T-cell (primary cell): ENCODE data around the gene SEH1L. TPM values are rescaled to one million over a fixed set of nuclear protein-coding genes. Genes with fewer than 3 reads are reported as not detected.
"Not testable (repeated sequence)": the region's sequence is repeated elsewhere in the genome, so short reads cannot be mapped to it uniquely, and the experiment has no call there.

Source experiments
- ATAC-seq, 4 experiments: fragments of 200-7000 bp in 3 of 4; fragments of 150-1000 bp in 1 of 4; cut with Tn5 transposase; replicated peaks in 1 of 4; 1 replicate in 3 of 4; 2 replicates in 1 of 4; pipeline ENCODE4 v1.10.0; 2021; ENCODE audit warnings: moderate library complexity in 3 of 4, mild to moderate bottlenecking in 2 of 4, moderate number of reproducible peaks in 1 of 4
- CTCF ChIA-PET, 2 donors: fragments of 300-600 bp; sonication (Branson Sonifier 250); formaldehyde crosslinking; loops; one replicate each; lab custom pipeline; 2022; ENCODE audit warnings: antibody characterized with exemption in 2 of 2; lab: Charles Lee
- POLR2A ChIA-PET, 2 donors: fragments of 300-600 bp; sonication (Branson Sonifier 250); formaldehyde crosslinking; loops; one replicate each; lab custom pipeline; 2022; ENCODE audit warnings: antibody characterized with exemption in 2 of 2; lab: Charles Lee
- DNase-seq, 35 experiments: peaks; one replicate each; pipeline versions ENCODE4 v3.0.0 to v3.0.0-alpha.2; 2013 to 2023
- H3K27ac ChIP-seq: one replicate; pipeline ENCODE4 v1.5.1; 2013; ENCODE audit warnings: low read length
- H3K27me3 ChIP-seq, 2 experiments: replicated peaks in 1 of 2; 1 replicate in 1 of 2; 2 replicates in 1 of 2; pipeline versions ENCODE4 v1.6.1 to v1.7.0; 2013; ENCODE audit warnings: low read length in 1 of 2, mixed read lengths in 1 of 2; ENCODE audit not compliant: control insufficient read depth in 2 of 2, insufficient read depth in 2 of 2; ENCODE audit errors: extremely low read depth in 1 of 2
- H3K36me3 ChIP-seq, 2 donors: 1 replicate in 1 of 2; 2 replicates in 1 of 2; pipeline versions ENCODE4 v1.6.1 to v1.7.0; 2013; ENCODE audit warnings: low read length in 1 of 2; ENCODE audit not compliant: control insufficient read depth in 2 of 2, insufficient read depth in 1 of 2; ENCODE audit errors: extremely low read depth in 1 of 2
- H3K4me1 ChIP-seq, 2 experiments: 1 replicate in 1 of 2; 2 replicates in 1 of 2; pipeline versions ENCODE4 v1.6.1 to v1.7.0; 2013; ENCODE audit warnings: low read length in 2 of 2, mixed read lengths in 1 of 2; ENCODE audit not compliant: insufficient read depth in 2 of 2, control insufficient read depth in 1 of 2; ENCODE audit errors: extremely low read depth in 1 of 2
- H3K4me3 ChIP-seq, 2 donors: 1 replicate in 1 of 2; 2 replicates in 1 of 2; pipeline versions ENCODE4 v1.5.1 to v1.7.0; 2013; ENCODE audit warnings: mild to moderate bottlenecking in 2 of 2, low read length in 1 of 2, moderate library complexity in 1 of 2; ENCODE audit not compliant: control insufficient read depth in 1 of 2; ENCODE audit errors: extremely low read depth in 1 of 2
- H3K9me3 ChIP-seq: 2 replicates; pipeline ENCODE4 v1.7.0; 2013
- H3K27ac Mint-ChIP-seq, 2 donors: one replicate each; pipeline ENCODE4 v1.8.0; 2020 to 2021; ENCODE audit warnings: mild to moderate bottlenecking in 2 of 2, mixed read lengths in 2 of 2
- H3K27me3 Mint-ChIP-seq, 2 donors: one replicate each; pipeline ENCODE4 v1.8.0; 2021 to 2022; ENCODE audit warnings: mixed read lengths in 2 of 2
- H3K36me3 Mint-ChIP-seq: one replicate; pipeline ENCODE4 v1.8.0; 2021; ENCODE audit warnings: mixed read lengths
- H3K4me1 Mint-ChIP-seq, 3 donors: one replicate each; pipeline ENCODE4 v1.8.0; 2020 to 2022; ENCODE audit warnings: mixed read lengths in 3 of 3, mild to moderate bottlenecking in 1 of 3
- H3K4me3 Mint-ChIP-seq, 3 donors: one replicate each; pipeline ENCODE4 v1.8.0; 2020 to 2022; ENCODE audit warnings: mild to moderate bottlenecking in 3 of 3, mixed read lengths in 3 of 3, moderate library complexity in 3 of 3
- H3K9me3 Mint-ChIP-seq, 3 donors: one replicate each; pipeline ENCODE4 v1.8.0; 2020 to 2022; ENCODE audit warnings: mixed read lengths in 3 of 3
- WGBS: methylation state at CpG from one replicate; pipeline ENCODE4 v1.1.5; 2013; ENCODE audit warnings: missing lambda C conversion rate; ENCODE audit not compliant: insufficient coverage; 5-methylcytosine and 5-hydroxymethylcytosine counted together
- total RNA-seq, 35 experiments: library from RNA in 6 of 35; stranded (reverse) in 6 of 35; fragments of 120-200 nt in 1 of 35; gene quantifications; one replicate each; pipeline versions ENCODE4 v1.2.1 to v1.2.4 and lab custom pipeline; 2013 to 2026

The SEH1L gene
- total RNA-seq, 5 donors from 2014 or later (not counting 1 experiment from before 2014, with no cell fraction given) = 28.4 to 34.9 (median 29.9) TPM

- H3K4me1 ChIP-seq = peaks cover 9 to 24% of the 10 kb centered on the region in 2 experiments
- H3K4me1 Mint-ChIP-seq = peaks cover 16 to 22% (median 18%) of the 10 kb centered on the region in 3 donors
- POLR2A ChIA-PET = interaction anchor here in 1 of 2 donors (0.6 kb wide), 1 partner anchor 100 kb away, joined by 4 read pairs; no protein-coding TSS in a partner anchor
Measured at GRCh38 chr18:12995952-12996477, 48.2 kb downstream of the SEH1L start.

GRCh38 chr18:12996661-12997292 lies 49.0 kb downstream of the SEH1L start:
- Histone ChIP-seq H3K4me3 (no peak overlapping the region), H3K9me3 (no peaks in the 10 kb centered on the region), H3K4me1 (peaks cover 9 to 24% of the 10 kb centered on the region in 2 experiments), H3K36me3 (peaks cover 4 to 14% of the 10 kb centered on the region in 2 donors), H3K27ac (no peak overlapping the region), H3K27me3 (no peaks in the 10 kb centered on the region)
- no peak overlapping the region for H3K4me3 Mint-ChIP-seq
- WGBS = 94% methylated on average over 7 of the region's 10 CpGs
- DNase-seq (no peak), ATAC-seq (no peak)
- ChIA-PET POLR2A (interaction anchor here in 1 of 2 donors (0.6 kb wide), 1 partner anchor 100 kb away, joined by 4 read pairs; no protein-coding TSS in a partner anchor), CTCF (no interaction called here)
- H3K9me3 Mint-ChIP-seq = no peaks in the 10 kb centered on the region
- peaks cover 15 to 22% (median 16%) of the 10 kb centered on the region in 3 donors for H3K4me1 Mint-ChIP-seq
- H3K27ac Mint-ChIP-seq = no peak overlapping the region
- peaks cover 5% of the 10 kb centered on the region for H3K36me3 Mint-ChIP-seq
- no peaks in the 10 kb centered on the region for H3K27me3 Mint-ChIP-seq

More at GRCh38 chr18:12995952-12996477, 48.2 kb downstream of the SEH1L start:
- H3K4me3 Mint-ChIP-seq = no peak overlapping the region
- Histone ChIP-seq H3K27ac (no peak overlapping the region), H3K9me3 (no peaks in the 10 kb centered on the region), H3K36me3 (peaks cover 0 to 9% of the 10 kb centered on the region in 2 donors), H3K4me3 (no peak overlapping the region), H3K27me3 (no peaks in the 10 kb centered on the region)
- no peaks in the 10 kb centered on the region for H3K9me3 Mint-ChIP-seq
- ATAC-seq (no peak), DNase-seq (no peak)
- no peaks in the 10 kb centered on the region for H3K27me3 Mint-ChIP-seq
- H3K27ac Mint-ChIP-seq = no peak overlapping the region
- peaks cover 5% of the 10 kb centered on the region for H3K36me3 Mint-ChIP-seq
- CTCF ChIA-PET = no interaction called here
- 88% methylated on average over 6 of the region's 6 CpGs for WGBS

DNA sequence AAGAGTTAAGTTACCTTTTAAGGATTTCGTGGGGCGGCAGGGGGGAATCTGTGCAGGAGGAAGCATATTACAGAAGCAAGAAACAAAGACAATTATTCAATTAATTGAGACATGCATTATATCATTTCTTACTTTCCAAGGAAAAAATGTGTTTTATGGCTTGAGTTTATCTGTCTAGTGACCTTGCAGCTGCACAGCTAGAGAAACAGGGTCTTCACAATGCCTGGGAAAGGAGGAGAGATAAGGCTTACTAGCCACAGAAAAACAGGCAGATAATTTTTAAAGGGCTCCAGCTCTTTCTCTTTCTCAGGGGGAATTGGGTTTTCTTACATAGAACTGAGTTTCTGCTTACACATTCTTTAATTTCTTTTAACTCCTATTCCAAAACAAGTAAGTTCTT lies 49.5 kb downstream of the SEH1L start:
- DNase-seq, H3K4me3 Mint-ChIP-seq, H3K9me3 Mint-ChIP-seq, H3K4me3 ChIP-seq, H3K27me3 ChIP-seq, H3K27ac Mint-ChIP-seq, H3K36me3 Mint-ChIP-seq, ATAC-seq, H3K27me3 Mint-ChIP-seq, H3K27ac ChIP-seq, CTCF ChIA-PET, POLR2A ChIA-PET, H3K9me3 ChIP-seq: not testable (repeated sequence)
- WGBS = no CpG with 5 or more reads among the region's 2 CpGs
- Histone ChIP-seq H3K36me3 (peaks cover 4 to 14% of the 10 kb centered on the region in 2 donors), H3K4me1 (peaks cover 5 to 20% of the 10 kb centered on the region in 2 experiments)
- H3K4me1 Mint-ChIP-seq = peaks cover 15 to 22% (median 16%) of the 10 kb centered on the region in 3 donors

- no peak for ATAC-seq
- Mint-ChIP-seq H3K4me1 (peaks cover 15 to 22% (median 16%) of the 10 kb centered on the region in 3 donors), H3K27ac (no peak overlapping the region), H3K4me3 (no peak overlapping the region), H3K9me3 (no peaks in the 10 kb centered on the region), H3K27me3 (no peaks in the 10 kb centered on the region), H3K36me3 (peaks cover 5% of the 10 kb centered on the region)
- WGBS = 100% methylated on average over 1 of the region's 6 CpGs
- Histone ChIP-seq H3K4me1 (peaks cover 0 to 11% of the 10 kb centered on the region in 2 experiments), H3K27me3 (no peaks in the 10 kb centered on the region), H3K4me3 (no peak overlapping the region), H3K9me3 (no peaks in the 10 kb centered on the region), H3K27ac (no peak overlapping the region), H3K36me3 (peaks cover 4 to 14% of the 10 kb centered on the region in 2 donors)
- no peak for DNase-seq
- ChIA-PET POLR2A (interaction anchor here in 1 of 2 donors (0.5 kb wide), 1 partner anchor 641 kb away, joined by 3 read pairs; no protein-coding TSS in a partner anchor), CTCF (interaction anchor here in 1 of 2 donors (0.6 kb wide), 2 partner anchors 13 to 50 kb away, joined by 3 to 6 read pairs; no protein-coding TSS in a partner anchor)
Measured at GRCh38 chr18:12998332-12999060, 50.7 kb downstream of the SEH1L start.

GRCh38 chr18:13003466-13003896 lies 55.7 kb downstream of the SEH1L start:
- Mint-ChIP-seq H3K36me3 (peaks cover 20% of the 10 kb centered on the region), H3K4me3 (no peak overlapping the region), H3K4me1 (peaks cover 15 to 36% (median 24%) of the 10 kb centered on the region in 3 donors), H3K27ac (no peak overlapping the region), H3K9me3 (no peaks in the 10 kb centered on the region), H3K27me3 (no peaks in the 10 kb centered on the region)
- WGBS = 84% methylated on average over 6 of the region's 7 CpGs
- H3K9me3 ChIP-seq = no peaks in the 10 kb centered on the region
- H3K36me3 ChIP-seq = peaks cover 4 to 31% of the 10 kb centered on the region in 2 donors
- no peaks in the 10 kb centered on the region for H3K4me1 ChIP-seq
- ChIA-PET CTCF (no interaction called here), POLR2A (no interaction called here)
- ATAC-seq = no peak
- H3K27ac ChIP-seq = no peak overlapping the region
- no peaks in the 10 kb centered on the region for H3K27me3 ChIP-seq
- peak in 5 of 35 experiments; percentile 1 to 25 (median 2) for DNase-seq
- no peak overlapping the region for H3K4me3 ChIP-seq

DNA sequence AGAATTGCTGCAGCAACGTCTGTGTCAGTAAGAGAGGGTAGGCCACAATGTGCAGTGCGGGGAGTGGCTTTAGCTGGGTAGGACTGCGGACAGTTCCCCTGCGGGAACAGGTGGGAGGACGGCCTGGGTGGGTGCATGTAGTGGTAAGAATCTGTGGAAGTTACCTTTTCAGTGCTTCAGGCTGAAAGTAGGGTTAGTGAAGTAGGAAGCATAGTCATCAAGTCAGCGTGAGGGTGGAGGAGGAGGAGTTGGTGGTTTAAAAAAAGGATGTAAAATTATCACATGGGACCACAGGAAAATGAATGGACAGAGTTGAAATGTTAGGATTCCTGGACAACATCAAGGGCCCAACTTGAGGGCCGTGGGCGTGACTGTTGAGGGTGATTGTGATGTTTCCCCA lies 56.6 kb downstream of the SEH1L start:
- 73% methylated on average over 8 of the region's 8 CpGs for WGBS
- ChIA-PET POLR2A (no interaction called here), CTCF (no interaction called here)
- Histone ChIP-seq H3K4me1 (no peaks in the 10 kb centered on the region), H3K27ac (no peak overlapping the region), H3K36me3 (peaks cover 8 to 35% of the 10 kb centered on the region in 2 donors), H3K9me3 (no peaks in the 10 kb centered on the region), H3K4me3 (no peak overlapping the region), H3K27me3 (no peaks in the 10 kb centered on the region)
- H3K4me1 Mint-ChIP-seq = peaks cover 11 to 27% (median 17%) of the 10 kb centered on the region in 3 donors
- H3K9me3 Mint-ChIP-seq = no peaks in the 10 kb centered on the region
- no peak for DNase-seq
- no peak overlapping the region for H3K4me3 Mint-ChIP-seq
- no peak for ATAC-seq
- H3K27ac Mint-ChIP-seq = no peak overlapping the region
- H3K27me3 Mint-ChIP-seq = no peaks in the 10 kb centered on the region
- peaks cover 28% of the 10 kb centered on the region for H3K36me3 Mint-ChIP-seq
